HG02571 (cell line): ENCODE measurements around the gene CYP2B6.
"Not testable (repeated sequence)": the region's sequence is repeated elsewhere in the genome, so short reads cannot be mapped to it uniquely, and the experiment has no call there.

Experiments used
- ATAC-seq: cut with Tn5 transposase; IDR thresholded peaks from one replicate; pipeline ENCODE4 v1.9.1; 2021; ENCODE audit warnings: mild to moderate bottlenecking, moderate library complexity; ENCODE audit not compliant: unreplicated experiment

Gene CYP2B6

DNA sequence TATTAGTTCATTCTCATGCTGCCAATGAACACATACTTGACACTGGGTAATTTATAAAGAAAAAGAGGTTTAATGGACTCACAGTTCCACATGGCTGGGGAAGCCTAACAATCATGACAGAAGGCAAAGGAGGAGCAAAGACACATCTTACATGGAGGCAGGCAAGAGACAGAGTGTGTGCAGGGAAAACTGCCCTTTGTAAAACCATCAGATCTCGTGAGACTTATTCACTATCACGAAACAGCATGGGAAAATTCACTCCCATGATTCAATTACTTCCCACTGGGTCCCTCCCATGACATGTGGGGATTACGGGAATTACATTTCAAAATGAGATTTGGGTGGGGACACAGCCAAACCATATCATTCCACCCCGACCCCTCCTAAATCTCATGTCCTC, 11.3 kb upstream of the CYP2B6 start:
- not testable (repeated sequence) for ATAC-seq

DNA sequence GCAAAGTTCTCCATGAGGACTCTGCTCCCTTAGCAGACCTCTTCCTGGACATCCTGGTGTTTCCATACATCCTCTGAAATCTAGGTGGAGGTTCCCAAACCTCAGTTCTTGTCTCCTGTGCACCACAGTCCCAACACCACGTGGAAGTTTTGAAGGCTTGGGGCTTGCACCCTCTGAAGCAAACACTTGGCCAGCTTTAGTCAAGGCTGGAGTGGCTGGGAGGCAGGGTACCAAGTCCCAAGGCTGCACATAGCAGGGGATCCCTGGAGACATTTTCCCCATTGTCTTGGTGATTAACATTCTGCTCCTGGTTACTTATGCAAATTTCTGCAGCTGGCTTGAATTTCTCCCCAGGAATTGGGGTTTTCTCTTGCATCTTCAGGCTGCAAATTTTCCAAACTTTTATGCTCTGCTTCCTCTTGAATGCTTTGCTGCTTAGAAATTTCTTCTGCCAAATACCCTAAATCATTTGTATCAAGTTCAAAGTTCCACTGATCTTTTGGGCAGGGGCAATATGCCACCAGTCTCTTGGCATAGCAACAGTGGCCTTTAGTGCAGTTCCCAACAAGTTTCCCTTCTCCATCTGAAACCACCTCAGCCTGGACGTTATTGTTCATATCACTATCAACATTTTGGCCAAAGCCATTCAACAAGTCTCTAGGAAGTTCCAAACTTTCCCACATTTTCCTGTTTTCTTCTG, 10.2 kb upstream of the CYP2B6 start:
- ATAC-seq: not testable (repeated sequence)

DNA sequence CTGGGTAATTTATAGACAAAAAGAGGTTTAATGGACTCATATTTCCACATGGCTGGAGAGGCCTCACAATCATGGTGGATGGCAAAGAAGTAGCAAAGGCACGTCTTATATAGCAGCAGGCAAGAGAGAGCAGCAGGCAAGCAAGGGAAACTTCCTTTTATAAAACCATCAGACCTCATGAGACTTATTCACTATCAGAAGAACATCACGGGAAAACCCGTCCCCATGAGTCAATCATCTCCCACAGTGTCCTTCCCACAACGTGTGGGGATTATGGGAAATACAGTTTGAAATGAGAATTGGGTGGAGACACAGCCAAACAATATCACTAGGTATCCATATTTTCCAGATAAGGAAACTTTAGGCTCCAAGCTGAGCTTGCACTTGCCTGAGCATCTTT, 9.5 kb upstream of the CYP2B6 start:
- ATAC-seq: no peak

DNA sequence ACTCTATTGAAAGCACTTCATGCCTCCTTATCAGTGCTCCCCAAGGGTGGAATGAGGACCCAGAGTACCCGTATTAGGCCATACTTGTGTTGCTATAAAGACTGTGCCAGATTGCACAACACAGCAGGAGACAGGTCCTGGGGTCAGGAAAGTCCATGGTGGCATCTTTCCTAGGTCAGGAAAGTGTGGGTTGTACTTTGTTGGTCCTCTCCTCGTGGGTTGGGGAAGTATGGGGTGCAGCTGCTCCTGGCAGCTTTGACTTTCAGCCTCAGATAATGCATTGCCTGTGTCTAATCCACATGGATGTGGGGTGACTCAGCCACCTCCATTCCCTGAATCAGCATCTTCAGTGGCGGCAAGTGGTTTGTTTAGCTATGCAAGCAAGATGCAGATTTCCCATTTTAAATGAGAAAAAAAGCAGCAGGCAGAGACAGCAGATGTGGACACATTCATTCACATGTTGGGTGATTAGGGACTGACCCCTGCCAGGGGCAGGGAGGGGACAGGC, 8.4 kb upstream of the CYP2B6 start:
- ATAC-seq: no peak

DNA sequence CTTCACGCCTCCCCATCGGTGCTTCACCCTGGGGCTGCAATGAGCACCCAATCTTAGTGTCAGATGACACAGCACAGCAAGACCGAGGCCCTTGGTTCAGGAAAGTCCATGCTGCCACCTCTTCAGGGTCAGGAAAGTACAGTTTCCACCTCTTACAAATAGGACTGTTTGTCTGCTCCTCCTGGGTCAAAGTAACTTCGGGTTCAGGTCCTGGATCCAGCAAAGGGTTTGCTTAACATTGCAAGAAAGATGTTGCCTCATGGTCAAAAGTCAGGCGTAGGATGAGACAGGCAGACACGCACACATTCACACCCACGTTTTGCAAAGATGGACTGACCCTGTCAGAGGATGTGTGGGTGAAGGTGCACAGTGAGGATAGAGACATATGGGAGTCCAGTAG, 1.6 kb upstream of the CYP2B6 start:
- ATAC-seq: no peak

DNA sequence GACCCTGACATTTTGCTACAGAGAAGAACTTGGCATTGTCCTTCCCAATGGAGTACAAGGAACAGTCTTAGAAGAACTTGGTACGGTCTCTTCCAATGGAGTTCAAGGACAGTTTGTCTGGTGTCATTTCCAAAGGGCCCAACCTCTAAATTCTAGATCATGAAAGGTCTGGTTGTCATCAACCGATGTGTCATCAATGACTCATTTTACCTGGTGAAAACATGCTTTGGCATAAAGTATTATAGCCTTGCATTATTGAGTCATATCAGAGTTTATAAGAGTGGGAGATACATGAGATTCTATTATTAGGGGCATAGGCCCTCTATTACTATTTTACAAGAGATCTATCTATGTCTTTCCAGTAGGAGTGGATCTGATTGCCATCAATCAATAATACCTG, 4.3 kb downstream of the CYP2B6 start:
- no peak for ATAC-seq

DNA sequence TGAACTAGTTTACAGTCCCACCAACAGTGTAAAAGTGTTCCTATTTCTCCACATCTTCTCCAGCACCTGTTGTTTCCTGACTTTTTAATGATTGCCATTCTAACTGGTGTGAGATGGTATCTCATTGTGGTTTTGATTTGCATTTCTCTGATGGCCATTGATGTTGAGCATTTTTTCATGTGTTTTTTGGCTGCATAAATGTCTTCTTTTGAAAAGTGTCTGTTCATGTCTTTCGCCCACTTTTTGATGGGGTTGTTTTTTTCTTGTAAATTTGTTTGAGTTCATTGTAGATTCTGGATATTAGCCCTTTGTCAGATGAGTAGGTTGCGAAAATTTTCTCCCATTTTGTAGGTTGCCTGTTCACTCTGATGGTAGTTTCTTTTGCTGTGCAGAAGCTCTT, 7.9 kb downstream of the CYP2B6 start:
- not testable (repeated sequence) for ATAC-seq

DNA sequence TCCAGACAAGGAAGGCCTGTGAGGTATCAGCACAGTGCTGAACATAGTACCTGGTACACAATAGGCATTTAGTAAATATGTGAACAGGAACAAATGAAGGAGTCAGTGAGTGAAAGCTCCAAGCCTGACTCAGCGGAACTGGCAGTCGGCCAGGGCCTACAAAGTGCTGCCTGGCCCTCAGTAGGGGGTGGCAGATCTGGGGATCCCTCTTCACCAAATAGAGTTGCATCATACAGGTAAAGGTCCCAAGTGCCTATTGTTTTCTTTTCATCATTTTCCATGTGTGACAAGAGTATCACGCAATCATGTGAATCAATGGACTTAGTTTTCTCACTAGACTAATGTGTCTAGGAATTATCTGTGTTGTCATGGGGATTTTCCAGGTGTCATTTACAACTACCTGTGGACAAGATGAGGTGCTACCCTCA, 9.2 kb downstream of the CYP2B6 start:
- ATAC-seq: no peak

DNA sequence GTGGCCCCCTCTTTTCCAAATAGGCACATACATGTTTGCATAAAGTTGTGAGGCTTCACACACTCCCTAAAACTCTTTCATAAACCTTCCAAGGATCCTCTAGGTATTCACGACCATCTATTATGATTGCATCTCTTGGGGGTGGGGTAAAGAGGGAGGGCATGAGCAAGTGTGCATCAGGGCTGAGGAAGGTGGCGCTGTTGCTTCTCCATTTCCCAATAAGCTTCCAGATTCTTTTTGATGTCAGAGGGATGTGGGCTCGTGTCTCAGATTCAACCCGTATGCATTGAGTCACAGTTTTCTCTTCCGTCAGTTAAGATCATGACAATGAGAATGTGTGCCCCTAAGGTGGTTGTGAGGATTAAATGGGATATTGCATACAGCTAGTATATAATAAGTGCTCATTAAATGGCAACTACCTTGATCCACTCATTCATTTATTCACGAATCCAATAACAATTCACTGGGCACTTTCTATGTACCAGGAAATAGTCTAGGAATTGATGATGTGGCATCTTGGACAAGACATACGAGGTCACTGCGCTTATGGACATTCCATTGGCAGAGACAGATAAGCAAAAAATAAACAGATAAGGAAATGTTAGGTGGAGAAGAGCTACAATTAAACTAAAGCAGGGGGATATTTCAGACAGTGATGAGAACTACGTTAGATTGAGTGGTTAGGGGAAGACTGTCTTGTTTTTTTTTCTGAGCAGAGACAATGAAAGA, 10.3 kb downstream of the CYP2B6 start:
- ATAC-seq: no peak

DNA sequence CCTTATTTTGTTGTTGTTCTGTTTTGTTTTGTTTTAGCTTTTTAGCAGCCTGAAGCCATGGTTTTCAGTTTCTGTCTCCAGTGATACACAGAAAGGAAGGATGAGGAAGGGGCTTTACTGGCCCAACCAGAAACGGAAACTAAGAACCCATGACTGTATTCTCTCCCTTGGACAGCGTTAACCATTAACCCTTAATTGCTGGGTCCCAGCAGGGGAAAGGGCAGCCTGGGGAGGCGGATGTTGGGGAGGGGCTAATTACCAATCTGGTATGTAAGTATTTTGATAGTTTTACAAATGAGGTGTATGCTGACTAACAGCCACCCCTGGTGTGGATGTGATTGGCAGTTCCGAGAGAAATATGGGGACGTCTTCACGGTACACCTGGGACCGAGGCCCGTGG, 12.6 kb downstream of the CYP2B6 start:
- ATAC-seq: not testable (repeated sequence)

DNA sequence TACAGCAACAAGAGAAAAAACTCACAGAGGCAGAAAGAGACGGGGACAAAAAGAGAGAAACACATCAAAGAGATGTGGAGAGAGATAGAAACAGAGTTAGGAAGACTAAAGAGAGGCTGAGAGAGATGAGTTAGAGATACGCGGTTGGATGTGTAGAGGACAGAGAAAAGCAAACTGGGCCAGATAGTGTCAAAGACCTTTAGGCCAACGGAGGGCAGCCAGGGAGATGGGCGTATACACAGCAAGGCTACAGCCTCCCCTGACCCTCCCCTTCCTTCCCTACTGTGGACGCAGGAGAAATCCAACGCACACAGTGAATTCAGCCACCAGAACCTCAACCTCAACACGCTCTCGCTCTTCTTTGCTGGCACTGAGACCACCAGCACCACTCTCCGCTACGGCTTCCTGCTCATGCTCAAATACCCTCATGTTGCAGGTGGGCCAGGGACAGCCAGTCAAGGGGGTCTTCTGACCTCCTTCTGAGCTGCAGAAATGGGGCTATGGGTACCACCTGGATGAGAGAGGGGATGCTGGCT, 18.7 kb downstream of the CYP2B6 start:
- no peak for ATAC-seq

DNA sequence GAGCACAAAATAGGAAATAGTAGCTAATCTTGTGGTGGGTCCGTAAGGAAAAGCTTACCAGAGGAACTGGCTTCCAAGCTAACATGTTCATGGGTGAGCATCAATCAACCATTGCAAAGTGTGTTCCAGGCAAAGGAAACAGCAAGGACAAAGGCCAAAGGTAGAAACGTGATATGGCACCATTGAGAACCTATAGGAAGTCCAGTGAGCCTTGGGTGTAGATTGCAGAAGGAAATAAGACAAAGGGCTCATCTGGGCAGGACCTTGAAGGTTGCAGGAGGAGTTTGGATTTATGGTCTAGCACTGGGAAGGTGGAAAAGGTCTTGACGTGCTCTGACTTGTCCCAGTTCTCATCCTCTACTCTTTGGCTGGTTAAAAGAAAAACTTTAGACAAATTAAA, 22.3 kb downstream of the CYP2B6 start:
- ATAC-seq: no peak

DNA sequence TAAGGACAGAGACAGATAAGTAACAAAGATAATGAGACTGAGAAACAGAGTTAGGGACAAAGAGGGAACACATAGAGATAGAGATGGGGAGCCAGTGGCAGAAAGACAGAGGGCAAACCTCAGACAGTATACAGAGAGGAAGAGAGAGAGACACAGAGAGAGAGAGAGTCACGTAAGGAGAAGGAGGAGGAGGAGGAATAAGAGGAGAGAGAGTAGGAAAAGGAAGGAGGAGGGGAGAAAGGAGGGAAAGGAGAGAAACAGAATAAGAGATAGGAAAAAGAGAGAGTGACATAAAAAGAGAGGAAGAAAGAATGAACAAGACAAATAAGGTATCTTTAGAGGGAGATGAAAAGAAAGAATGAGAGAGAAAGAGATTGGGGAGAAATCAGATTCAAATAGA, 23.6 kb downstream of the CYP2B6 start:
- ATAC-seq: no peak

DNA sequence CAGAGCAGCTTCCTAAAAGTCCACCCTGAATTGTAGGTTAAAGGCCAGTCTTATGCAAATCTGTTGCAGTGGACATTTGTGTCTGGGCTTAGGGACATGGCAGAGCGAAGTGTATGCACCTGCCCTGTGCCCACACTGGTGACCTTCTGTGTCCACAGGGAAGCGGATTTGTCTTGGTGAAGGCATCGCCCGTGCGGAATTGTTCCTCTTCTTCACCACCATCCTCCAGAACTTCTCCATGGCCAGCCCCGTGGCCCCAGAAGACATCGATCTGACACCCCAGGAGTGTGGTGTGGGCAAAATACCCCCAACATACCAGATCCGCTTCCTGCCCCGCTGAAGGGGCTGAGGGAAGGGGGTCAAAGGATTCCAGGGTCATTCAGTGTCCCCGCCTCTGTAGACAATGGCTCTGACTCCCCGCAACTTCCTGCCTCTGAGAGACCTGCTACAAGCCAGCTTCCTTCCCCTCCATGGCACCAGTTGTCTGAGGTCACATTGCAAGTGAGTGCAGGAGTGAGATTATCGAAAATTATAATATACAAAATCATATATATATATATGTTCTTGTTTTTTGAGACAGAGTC, 25.5 kb downstream of the CYP2B6 start:
- ATAC-seq: no peak

DNA sequence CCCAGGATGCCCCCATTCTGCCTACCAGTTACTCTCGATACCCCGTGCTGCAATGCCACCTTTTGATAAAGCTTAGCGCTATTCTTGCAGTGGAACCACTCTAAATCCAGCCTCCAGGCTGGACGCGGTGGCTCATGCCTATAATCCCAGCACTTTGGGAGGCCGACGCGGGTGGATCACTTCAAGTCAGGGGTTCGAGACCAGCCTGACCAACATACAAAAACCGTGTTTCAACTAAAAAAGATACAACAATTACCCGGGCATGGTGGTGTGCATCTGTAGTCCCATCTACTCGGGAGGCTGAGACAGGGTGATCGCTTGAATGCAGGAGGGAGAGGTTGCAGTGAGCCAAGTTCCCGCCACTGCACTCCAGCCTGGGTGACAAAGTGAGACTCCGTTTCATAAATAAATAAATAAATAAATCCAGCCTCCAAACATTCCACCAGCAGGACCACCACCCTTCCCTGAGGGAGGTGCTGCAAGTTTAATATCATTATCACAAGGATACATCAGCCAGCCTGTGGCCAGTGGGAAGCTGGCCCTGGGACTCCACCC, 27.7 kb downstream of the CYP2B6 start:
- no peak for ATAC-seq

DNA sequence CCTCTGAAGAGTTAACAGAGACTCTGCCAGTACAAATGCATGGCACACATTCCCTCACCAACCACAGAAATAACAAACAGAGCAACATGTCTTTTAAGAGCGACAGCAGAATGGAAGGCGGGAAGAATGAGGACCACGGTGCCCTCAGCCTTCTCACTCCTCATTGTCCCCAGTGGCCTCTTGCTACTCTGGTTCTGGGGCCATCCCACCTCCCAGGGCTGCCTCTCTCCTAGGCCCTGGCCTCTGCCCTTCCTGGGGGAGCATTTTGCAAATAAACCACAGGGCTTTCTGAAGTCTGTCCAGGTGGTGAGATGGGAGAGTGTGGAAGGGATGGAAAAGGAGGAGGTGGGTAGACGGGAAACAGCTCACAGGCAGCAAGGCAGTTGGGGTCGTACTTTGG, 28.3 kb downstream of the CYP2B6 start:
- ATAC-seq: no peak

DNA sequence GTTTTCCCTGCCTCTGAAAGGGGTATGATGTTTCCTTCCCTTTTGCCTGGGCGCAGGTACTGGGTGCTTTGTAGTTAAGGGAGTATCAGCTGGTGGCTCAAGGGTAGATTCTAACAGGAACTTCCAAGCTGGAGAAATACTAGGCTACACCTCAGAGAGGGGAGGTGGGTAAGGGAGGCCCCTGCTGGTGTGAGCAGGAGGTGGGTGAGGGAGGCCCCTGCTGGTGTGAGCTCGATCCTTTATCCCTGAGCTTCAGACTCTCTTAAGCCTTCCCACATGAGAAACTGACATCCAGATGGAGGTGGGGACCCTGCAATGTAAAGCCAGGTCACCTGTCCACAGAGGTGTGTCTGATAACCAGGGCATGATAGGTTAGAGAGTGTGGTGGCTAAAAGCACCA, 32.1 kb downstream of the CYP2B6 start:
- no peak for ATAC-seq

DNA sequence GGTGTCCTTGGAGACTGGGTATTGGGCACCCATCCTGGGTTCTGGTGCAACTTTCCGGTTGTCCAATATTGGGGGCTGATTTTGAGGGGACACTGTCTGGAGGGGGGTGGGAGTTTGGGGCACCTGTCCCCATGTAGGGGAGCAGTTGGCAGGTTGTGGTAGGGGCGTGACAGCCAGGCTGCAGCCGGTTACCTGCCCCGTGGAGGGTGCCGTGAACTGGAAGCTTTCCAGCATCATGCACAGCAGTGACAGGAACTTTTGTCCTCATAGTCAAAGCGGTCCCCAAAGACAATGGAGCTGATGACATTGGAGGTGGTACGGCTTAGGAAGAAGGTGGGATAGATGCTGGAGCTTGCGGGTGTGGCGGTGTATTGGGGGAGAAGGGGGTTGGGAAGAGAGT, 34.3 kb downstream of the CYP2B6 start:
- no peak for ATAC-seq

DNA sequence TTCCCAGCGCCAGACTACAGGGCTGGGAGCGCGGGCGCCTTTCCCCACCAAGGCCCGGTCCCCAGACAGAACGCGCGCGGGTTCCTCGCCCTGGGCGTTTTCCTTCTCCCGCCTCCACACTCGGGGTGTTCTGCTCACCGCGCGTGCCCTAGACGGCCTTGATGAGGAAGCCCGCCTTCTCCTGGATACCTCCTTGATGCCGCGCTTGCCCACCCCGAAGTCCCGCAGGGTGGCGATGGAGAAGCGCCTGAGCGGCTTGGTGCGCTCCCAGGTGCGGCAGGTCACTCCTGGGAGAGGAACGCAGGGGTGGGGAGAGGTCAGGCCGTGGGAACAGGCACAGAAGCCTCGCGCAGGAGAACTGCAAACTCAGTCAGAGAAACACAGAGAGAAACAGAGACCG, 34.8 kb downstream of the CYP2B6 start:
- no peak for ATAC-seq

DNA sequence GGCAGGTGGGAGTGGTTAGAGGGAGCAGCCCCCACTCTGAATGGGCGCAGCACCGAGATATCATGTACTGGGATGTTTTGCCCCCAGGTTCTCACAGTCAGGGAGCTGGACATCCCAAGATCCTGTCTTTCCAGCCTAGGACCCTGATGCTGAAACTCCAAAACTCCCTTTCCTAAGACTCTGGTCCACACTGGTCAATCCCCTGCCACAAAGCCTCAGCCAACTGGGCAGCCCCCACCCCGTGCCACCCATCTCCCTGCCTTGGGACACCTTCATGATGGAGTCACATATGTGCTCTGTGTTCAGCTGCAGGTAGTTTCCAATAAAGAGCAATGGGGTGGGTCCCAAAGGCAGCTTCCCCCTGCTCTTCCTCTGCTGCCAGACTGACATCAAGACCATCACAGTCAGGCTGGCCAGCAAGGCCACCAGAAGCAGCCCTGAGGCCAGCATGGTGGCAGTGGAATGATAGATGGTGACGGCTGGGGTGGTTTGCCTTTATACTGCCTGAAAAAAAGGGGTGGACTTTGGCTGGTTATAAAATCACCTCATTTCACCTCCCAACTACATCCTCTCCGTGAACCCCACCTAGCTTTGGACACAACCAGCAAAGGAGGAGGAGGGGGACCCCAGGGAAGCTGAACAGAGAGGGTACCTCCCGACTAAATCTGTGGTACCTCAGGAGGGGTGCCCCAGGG, 36.3 kb downstream of the CYP2B6 start:
- no peak for ATAC-seq
